ENCODE results near the gene FKBP4.

Gene FKBP4

DNA sequence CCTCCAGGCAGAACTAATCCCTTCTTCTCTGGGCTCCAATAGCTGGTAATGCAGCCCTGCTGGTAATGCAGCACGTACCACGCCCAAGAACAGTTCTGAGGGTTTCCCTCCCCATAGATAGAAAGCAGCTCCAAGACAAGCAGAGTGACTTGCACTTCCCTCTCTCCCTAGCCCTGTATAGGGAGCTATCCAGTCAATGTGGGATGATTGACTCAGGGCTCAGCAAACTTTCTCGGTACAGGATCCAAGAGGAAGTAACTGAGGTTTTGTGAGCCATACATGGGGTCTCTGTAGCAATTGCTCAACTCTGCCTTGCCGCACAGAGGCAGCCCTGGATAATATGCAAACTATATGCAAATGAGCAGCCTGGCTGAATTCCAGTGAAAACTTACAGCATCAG lies 15.5 kb upstream of the FKBP4 start:
- no peak for DNase-seq (ENCODE audit: low spot score)

DNA sequence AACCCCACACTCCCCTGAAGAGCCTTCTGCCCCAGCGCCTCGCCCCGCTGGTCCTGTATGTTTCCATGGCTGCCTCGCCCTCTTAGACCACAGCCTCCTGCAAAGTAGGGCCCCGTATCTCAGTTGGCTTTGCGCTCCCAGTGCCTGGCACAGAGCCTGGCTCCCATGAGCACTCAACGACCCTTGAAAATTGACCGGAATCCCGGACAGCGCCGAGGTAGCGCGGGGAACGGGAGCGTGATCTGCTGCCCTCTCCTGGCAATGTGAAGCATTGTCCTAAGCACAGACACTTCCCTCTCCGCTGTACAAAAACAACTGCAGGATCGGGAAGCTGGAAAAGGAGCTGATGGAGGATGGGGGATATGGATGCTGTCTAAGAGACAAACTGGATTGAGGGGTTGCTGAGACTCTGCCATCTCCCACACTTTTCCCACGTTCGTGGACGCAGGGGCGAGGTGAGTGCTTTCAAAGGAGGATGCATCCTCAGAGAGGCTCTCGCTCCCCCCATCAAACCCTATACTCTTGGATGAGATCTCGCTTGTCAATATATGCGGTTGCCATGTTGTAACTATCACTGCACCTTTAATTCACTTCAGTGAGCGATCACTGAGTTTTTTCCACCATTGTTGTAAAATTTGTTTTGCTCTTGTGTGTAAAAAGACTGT lies 10.7 kb upstream of the FKBP4 start:
- peak; percentile 85 for DNase-seq (ENCODE audit: low spot score)

DNA sequence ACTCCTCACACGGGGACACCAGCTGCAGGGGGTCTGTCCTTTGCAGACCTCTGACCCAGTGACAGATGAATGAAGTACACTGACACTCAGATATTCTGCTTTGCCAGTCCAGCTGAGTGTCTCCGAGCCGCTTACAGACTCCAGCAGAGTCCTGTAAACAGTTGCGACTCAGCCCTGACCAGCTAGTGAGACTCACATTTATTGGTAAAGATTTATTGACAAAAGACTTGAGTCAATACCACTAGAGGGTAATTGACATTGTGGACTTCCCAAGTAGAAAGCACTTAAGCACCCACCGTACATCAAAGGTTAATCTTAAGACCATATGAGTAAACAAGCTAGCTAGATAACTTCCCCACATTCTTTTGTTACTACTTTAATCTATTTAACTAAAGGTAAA lies 9.8 kb upstream of the FKBP4 start:
- DNase-seq (ENCODE audit: low spot score), result no peak

DNA sequence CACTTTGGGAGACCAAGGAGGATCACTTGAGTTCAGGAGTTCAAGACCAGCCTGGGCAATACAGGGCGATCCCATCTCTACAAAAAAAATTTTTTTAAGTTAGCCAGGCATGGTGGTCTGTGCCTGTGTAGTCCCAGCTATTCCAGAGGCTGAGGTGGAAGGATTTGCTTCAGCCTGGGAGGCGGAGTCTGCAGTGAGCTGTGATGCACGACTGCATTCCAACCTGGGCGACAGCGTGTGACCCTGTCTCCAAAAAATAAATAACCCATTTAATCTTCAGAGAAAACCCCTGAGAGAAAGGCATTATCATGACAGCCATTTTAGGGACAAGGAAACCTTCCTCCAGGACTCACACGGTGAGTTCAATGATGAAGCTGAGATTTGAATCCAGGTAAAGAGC lies 3.7 kb upstream of the FKBP4 start:
- no peak for DNase-seq (ENCODE audit: low spot score)

DNA sequence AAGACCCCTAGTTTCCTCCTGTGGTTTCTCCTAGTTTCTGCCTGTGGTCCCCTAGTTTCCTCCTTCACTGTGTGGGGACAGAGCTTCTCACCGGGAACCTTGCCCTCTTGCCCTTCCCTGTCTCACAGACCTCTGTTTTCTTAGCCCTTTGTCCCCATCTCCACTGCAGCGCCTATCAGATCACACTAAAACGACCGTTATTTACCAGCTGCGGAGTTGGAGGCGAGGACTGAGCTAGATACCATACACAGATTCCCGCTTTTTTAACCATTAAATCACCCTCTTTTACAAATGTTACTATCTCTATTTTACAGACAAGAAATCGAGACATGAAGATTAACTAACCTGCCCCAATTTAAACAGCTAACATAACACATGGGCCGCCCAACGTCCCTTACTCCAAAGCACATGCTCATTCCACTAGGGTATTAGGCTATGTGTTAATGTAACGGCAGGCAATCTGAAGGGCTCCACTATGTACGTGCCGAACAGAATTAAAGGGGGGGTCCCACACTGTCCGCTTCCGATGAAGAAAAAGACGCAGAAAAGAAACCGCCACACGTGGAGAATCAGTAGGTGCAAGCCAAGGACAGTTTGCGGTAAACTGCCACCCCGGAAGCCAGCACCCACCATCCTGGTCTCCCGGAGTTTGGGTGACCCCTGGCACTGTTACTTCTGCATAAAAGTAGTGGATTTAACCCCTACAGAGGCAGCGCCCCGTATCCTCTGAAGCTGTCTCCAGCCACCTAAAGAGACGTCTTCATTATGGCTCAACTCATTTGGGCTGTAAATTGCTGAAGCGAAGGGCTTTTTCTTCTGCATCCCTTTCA lies 1.9 kb upstream of the FKBP4 start:
- DNase-seq (ENCODE audit: low spot score), result no peak

DNA sequence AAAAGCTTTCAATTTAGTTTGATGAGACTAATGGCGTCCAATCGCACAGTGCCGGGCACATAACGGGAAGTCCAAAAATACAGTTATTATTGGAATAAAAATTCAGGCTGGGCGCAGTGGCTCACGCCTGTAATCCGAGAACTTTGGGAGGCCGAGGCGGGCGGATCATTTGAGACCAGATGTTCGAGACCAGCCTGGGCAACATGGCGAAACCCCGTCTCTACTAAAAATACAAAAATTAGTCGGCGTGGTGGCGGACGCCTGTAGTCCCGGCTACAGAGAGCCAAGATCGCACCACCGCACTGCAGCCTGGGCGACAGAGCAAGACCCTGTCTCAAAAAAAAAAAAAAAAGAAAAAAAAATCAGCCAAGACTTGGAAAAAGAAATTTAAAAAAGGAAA lies 1.2 kb upstream of the FKBP4 start:
- DNase-seq (ENCODE audit: low spot score), result no peak

DNA sequence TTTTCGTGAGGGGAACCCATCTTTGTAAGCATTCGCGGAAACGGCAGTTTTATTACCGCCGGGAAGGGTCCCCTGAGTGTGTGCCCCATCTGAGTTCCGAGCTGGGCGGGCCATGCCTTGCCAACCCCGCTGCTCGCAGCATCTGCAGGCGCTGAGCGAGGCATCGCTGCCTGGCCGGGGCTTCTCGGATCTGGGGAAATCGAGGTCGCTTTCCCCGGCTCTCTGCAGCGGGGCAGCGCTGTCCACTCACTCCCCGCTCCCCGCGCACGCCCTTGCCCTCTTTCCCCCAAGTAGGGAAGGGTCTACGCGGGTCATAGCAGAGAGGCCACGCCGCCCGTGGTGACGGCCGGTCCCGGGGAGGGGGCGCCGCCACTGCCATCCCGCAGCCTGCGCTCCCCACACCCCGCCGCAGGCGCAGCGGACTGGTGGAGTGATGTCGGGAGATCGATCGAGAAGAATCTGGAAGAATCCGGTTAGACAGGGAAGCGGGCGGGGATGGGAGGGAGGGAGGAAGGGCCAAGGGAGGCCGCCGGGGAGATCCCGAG lies 507 bp upstream of the FKBP4 start:
- DNase-seq (ENCODE audit: low spot score), result no peak

DNA sequence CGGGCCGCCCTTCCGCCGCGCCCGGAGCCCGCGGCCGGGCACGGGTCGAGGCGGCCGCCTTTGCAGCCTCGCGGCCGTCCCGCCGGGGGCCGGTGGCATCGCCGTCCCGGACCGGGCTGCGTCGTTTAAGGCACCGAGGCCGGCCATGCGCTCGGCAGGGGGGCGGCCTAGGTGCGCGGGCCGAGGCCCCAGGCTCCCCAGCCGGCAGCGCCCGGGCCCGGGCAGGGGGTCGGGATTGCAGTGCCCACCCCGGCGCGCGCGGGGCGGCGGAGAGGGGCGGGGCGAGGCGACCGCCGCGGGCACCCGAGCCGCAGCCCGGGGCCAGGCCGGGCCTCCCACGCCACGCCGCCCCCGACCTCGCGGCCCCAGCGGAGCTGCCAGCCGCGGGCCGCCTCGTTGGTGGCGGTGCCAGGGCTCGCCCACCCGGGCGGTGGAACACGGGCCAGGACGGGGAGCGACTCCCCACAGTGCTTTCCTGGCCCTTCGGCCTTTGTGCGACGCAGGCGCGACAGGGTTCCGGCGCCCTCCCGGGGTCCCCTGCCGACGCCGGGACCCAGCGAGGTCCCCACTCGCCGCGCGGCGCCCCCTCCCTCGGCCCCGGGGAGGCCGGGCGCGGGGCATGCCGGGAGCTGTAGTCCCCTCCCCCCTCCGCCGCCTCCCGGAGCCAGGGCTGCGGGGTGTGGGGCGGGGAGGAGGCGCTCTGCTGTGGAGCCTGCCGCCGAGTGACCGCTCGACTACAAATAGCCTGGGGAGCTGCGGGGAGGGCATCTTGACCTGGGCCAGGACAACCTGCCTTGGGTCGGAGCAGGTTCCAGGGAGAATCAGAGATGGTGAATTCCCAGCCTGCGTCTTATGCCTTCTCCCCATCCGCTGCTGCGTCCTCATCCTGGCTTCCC lies 769 bp downstream of the FKBP4 start:
- DNase-seq (ENCODE audit: low spot score), result peak; percentile 95

DNA sequence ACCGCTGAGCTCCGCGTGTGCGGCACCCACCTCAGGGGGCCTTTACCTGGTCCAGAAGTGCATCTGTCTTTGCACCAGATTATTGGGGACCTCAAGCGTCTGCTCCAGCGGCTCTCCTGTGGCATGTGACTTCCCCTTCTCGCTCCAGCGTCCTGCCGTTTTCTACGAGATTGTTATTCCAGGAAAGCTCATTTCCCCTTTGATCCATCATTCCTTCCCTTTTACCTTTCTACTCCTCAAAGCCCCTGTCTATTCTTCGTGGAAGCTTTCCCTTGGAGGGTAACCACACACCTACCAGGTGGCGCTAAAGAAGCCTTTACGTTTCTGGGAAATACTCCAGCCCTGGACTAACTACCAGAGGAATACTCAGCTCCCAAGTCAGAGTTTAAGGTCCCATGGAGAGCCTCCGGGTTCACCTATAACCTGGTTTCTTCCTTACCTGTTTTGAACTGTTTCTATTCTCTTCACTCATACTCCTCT lies 1.5 kb downstream of the FKBP4 start:
- no peak for DNase-seq (ENCODE audit: low spot score)

DNA sequence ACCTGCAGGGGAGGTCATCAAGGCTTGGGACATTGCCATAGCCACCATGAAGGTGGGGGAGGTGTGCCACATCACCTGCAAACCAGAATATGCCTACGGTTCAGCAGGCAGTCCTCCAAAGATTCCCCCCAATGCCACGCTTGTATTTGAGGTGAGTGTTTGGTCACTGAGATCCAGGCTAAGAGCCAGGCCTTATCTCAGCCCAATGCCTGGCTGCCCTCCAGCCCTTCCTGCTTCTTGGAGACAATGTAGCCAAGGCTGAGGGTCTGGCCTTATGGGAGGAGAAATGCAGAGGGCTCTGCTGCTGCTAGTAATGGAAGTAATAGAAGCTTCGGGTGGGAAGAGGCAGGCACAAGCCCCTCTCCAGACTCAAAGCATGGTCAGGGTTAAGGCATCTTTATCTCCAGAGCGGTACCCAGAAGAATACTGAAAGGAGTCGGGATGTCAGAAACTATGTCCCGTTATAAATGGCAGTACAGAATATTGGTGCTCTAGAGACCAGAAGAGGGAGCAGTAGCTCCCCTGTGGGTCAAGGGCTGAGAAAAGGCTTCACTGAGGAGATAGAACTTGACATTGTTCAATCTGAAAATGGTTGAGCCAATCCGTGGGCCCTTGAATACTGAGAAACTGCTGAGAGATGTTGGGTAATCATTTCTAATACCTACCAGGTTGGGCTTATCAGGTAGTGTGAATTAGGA lies 3.1 kb downstream of the FKBP4 start:
- no peak for DNase-seq (ENCODE audit: low spot score)

DNA sequence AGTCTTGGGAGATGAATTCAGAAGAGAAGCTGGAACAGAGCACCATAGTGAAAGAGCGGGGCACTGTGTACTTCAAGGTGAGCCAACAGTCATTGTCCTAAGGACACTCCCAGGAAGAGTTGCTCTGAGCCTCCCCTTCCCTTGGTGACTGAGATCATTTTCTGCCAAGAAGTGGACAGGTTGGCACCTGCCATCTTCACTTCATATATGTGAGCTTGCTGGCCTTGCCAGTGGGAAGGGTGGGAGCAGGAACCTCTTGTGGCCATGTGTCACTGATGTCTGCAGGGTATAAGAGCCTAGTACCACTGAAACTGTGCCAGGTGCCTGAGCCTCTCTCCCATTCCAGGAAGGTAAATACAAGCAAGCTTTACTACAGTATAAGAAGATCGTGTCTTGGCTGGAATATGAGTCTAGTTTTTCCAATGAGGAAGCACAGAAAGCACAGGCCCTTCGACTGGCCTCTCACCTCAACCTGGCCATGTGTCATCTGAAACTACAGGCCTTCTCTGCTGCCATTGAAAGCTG lies 5.3 kb downstream of the FKBP4 start:
- DNase-seq (ENCODE audit: low spot score), result no peak

DNA sequence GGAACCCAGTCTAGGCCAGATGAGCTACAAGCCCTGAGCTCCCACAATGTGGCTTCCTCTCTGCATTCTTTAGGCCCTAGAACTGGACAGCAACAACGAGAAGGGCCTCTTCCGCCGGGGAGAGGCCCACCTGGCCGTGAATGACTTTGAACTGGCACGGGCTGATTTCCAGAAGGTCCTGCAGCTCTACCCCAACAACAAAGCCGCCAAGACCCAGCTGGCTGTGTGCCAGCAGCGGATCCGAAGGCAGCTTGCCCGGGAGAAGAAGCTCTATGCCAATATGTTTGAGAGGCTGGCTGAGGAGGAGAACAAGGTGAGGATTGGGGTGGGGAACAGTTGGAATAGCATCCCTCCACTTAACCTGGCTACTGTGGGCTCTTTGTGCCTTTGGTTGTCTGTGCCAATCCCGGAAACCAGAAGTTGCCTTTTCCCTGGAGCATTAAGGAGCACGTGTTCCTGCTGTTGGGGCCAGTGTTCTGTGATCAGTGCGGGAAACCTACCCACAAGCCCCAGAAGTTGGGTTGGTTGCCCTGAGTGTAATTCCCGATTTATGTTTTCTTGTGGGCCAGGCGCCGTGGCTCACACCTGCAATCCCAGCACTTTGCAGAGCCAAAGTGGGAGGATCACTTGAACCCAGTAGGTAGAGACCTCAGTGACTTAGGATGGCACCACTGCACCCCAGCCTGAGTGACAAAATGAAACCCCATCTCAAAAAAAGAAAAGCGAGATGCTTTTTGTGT lies 6.4 kb downstream of the FKBP4 start:
- DNase-seq (ENCODE audit: low spot score), result no peak

DNA sequence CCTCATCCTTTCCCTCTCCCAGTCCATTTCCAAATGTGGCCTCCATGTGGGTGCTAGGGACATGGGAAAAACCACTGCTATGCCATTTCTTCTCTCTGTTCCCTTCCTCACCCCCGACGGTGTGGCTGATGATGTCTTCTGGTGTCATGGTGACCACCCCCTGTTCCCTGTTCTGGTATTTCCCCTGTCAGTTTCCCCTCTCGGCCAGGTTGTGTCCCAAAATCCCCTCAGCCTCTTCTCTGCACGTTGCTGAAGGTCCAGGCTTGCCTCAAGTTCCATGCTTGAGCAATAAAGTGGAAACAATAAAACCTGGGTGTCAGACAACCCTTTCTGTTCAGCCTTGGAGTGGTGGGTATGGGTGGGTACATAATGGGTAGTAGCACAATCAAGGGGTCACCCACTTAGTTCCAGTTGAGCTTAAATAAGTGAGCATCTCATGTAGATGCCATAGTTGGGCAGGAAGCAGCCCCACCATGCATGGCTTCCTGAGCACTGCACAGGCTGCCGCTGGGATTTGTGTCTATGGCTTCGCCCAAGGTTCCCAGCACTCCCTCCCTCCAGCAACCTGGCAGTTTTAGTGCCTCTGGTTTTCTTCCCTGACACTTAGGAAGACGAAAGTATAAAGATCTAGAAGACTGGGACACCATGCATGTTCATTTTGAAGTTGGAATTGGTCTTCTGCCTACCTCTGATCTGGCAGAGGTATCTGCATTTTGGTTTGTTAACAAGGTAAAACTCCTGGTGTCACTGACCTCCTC lies 9.0 kb downstream of the FKBP4 start:
- no peak for DNase-seq (ENCODE audit: low spot score)

DNA sequence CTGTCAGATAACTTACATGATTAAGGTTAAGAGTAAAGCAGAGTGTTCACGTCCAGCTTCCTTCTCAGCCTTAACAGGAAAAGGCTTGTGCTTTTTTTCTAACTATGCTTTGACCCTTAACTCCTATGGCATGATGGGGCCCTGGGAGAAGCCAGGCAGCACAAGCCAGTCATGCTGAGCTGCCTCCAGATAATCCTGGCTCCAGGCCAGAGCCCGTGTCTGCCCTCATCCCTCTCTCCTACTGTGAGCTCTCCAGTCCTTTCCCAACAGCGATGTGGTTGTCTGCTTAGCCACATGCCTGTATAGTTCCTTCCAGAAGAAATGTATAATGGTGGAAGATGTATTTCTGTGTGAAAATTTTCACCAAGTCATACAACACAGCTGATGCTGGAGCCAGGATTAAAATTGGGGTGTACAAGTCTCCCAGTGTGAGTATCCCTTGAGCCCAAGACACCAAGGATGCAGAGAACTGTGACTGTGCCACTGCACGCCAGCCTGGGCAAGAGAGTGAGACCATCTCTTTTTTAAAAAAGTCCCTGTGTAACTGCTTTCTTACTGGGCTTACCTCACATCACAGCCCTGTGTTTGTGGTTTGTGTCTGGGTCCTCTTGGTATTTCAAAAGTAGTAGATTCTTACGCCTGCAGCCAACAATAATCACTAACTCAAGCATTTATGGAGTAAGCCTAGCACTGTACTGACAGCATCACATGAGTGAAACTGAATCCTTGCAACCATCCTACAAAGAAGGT lies 9.8 kb downstream of the FKBP4 start:
- peak; percentile 57 for DNase-seq (ENCODE audit: low spot score)

DNA sequence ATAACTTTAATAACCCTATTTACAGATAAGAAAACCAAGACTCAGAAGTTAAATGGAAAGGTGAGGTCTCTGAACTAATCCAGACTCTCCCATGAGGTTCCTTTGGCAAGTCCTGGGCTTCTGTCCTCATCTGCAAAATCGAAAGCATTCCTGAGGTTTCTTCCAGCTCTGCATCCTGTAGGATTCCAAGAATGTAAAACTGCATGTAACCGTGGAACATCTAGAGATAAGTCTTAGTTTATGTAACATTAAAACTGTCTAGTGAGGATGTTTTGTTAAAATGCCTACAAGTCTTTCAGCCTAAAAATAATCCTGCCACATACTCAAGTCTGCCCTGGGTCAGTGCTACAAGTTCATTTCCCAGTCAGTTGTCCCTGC lies 10.4 kb downstream of the FKBP4 start:
- DNase-seq (ENCODE audit: low spot score), result peak; percentile 27

DNA sequence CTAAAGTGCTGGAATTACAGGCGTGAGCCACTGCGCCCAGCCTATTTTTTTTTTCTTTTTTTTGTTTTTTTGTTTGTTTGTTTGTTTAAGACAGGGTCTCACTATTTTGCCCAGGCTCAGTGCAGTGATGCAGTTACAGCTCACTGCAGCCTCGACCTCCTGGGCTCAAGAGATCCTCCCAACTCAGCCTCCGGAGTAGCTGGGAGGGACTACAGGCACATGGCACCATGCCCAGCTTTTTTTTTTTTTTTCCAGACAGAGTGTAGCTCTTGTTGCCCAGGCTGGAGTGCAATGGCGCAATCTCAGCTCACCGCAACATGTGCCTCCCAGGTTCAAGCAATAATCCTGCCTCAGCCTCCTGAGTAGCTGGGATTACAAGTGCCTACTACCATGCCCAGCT lies 11.9 kb downstream of the FKBP4 start:
- DNase-seq (ENCODE audit: low spot score), result no peak

DNA sequence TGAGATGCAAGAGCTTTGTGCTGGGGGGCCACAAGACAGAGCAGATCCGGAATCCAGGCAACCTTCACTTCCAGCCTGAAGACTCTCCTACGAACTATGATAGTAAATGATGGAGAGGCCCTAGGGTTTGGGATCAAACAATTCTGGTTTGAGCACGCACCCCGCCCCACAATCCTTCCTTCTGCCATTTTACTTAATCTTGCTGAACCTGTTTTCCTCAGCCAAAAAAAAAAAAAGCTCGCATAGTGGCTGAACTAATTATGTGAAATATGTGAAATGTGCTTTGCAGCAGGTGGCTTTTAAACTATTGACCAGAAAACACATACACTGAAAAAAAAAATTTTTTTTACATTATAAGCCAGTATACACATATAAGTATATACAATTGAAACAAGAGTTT lies 17.0 kb downstream of the FKBP4 start:
- DNase-seq (ENCODE audit: low spot score), result no peak

DNA sequence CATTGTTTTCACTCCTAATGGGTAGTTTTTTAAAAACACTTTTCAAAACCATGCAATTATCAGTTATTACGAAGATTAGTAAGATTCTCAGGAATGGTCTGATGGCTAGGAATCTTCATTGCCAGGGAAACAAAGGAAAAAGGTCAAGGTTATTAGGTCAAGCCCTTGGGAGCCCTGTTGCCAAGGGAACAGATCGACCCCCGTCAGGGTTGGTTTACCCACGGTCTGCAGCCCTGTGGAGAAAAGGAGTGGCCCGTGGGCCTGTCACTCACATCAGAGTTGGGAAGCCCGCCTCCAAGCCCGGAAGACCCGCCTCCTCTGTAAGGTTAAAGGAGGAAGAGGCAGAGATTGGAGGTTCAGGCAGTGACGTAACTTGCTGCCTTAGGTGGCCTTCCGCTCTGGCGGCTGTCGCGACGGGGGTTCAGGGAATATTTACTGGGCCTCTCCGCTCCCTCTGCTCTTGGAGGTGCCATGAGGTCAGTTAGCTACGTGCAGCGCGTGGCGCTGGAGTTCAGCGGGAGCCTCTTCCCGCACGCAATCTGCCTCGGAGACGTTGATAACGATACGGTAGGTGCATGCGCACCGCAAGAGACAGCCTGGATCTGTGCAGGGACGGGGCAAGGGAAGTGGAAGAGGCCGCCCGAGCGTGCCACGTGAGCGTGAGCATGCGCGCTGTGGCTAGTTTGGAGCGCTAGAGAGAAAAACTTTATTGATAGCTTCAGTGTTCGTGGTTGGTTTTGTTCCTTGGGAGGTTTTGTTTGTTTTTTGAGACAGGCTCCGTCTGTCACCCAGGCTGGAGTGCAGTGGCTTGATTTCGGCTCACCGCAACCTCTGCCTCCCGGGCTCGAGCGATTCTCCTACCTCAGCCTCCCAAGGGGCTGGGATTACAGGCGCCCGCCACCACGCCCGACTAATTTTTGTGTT lies 17.8 kb downstream of the FKBP4 start, which contains the start of gene ITFG2:
Gene ITFG2 (plus strand): TSS at position 379 of the 924 bp plus-strand sequence. CDS start 93 bp downstream, at position 472.
- peak; percentile 96 for DNase-seq (ENCODE audit: low spot score)

Data from AG20443 (cell line).